OCI-LY1 (cell line): ENCODE results near the gene KCNA3.
A peak's percentile ranks its signal among the peaks of the same experiment; 100 is the strongest.

Source experiments
- H2AFZ ChIP-seq: fragments of 200-600 bp; sonication (generic), shearing (Covaris generic); 2 replicates; pipeline ENCODE4 v1.6.0; 2014; ENCODE audit warnings: antibody characterized with exemption, mild to moderate bottlenecking, low read length
- H3F3A ChIP-seq: fragments of 200-600 bp; sonication (generic), shearing (Covaris generic); 2 replicates; pipeline ENCODE4 v1.6.0; 2014; ENCODE audit warnings: mild to moderate bottlenecking, antibody characterized with exemption, low read length, moderate library complexity; ENCODE audit not compliant: insufficient read depth
- H3K27ac ChIP-seq: fragments of 200-600 bp; sonication (generic); 2 replicates; pipeline ENCODE4 v1.5.1; 2014; ENCODE audit warnings: low read length, mixed run types, mild to moderate bottlenecking, low read depth; ENCODE audit not compliant: poor library complexity, severe bottlenecking
- H3K27me3 ChIP-seq: fragments of 200-600 bp; sonication (generic); 2 replicates; pipeline ENCODE4 v1.6.0; 2014; ENCODE audit warnings: antibody characterized with exemption, mild to moderate bottlenecking, low read length, moderate library complexity; ENCODE audit not compliant: insufficient read depth
- H3K36me3 ChIP-seq: fragments of 200-600 bp; sonication (generic); 2 replicates; pipeline ENCODE4 v1.6.1; 2014; ENCODE audit warnings: mild to moderate bottlenecking, antibody characterized with exemption, low read length, moderate library complexity, mixed read lengths; ENCODE audit not compliant: insufficient read depth
- H3K4me1 ChIP-seq: fragments of 200-600 bp; sonication (generic); 2 replicates; pipeline ENCODE4 v1.5.1; 2014; ENCODE audit warnings: mild to moderate bottlenecking, low read length, moderate library complexity; ENCODE audit not compliant: insufficient read depth, severe bottlenecking
- H3K4me2 ChIP-seq: fragments of 200-600 bp; sonication (generic), shearing (Covaris generic); 2 replicates; pipeline ENCODE4 v1.6.1; 2014; ENCODE audit warnings: low read length
- H3K4me3 ChIP-seq: fragments of 200-600 bp; sonication (generic); 2 replicates; pipeline ENCODE4 v1.5.1; 2014; ENCODE audit warnings: low read length, low read depth, mild to moderate bottlenecking, mixed read lengths; ENCODE audit not compliant: poor library complexity, severe bottlenecking
- H3K79me2 ChIP-seq: fragments of 200-600 bp; shearing (Covaris generic); 2 replicates; pipeline ENCODE4 v1.6.1; 2016; ENCODE audit warnings: mixed run types, low read length, mixed read lengths; ENCODE audit not compliant: insufficient read depth
- H3K9ac ChIP-seq: fragments of 200-600 bp; sonication (generic), shearing (Covaris generic); 2 replicates; pipeline ENCODE4 v1.6.1; 2014; ENCODE audit warnings: mild to moderate bottlenecking, low read length, mixed read lengths
- H3K9me2 ChIP-seq: fragments of 200-600 bp; sonication (generic), shearing (Covaris generic); 2 replicates; pipeline ENCODE4 v1.6.1; 2014; ENCODE audit warnings: low read depth, mild to moderate bottlenecking, low read length, mixed read lengths
- H3K9me3 ChIP-seq: fragments of 200-600 bp; shearing (Covaris generic); 2 replicates; pipeline ENCODE4 v1.6.1; 2014; ENCODE audit warnings: low read length, mixed read lengths
- H4K20me1 ChIP-seq: fragments of 200-600 bp; sonication (generic), shearing (Covaris generic); 2 replicates; pipeline ENCODE4 v1.6.0; 2016; ENCODE audit warnings: mild to moderate bottlenecking, low read length; ENCODE audit not compliant: insufficient read depth
- CTCF ChIP-seq: fragments of 200-600 bp; sonication (generic), shearing (Covaris generic); IDR thresholded peaks from 2 replicates; pipeline ENCODE4 v1.5.1; 2017; ENCODE audit warnings: mild to moderate bottlenecking, antibody characterized with exemption, low read length, moderate library complexity, mixed read lengths
- EZH2 ChIP-seq: fragments of 200-600 bp; sonication (generic), shearing (Covaris generic); IDR thresholded peaks from 2 replicates; pipeline ENCODE4 v1.8.0; 2017; ENCODE audit warnings: borderline replicate concordance, mixed run types, mild to moderate bottlenecking, antibody characterized with exemption, low read length, moderate library complexity, mixed read lengths

KCNA3 gene

GRCh38 chr1:110637475-110637874 is 37.3 kb downstream of the KCNA3 start:
- H3K4me3 ChIP-seq: no peak overlapping the region
- H3K9ac ChIP-seq: no peak overlapping the region
- no peaks in the 10 kb centered on the region for H3K9me2 ChIP-seq
- H3K9me3 ChIP-seq: no peaks in the 10 kb centered on the region
- H2AFZ ChIP-seq: no peak overlapping the region
- H3F3A ChIP-seq: no peaks in the 10 kb centered on the region
- no peaks in the 10 kb centered on the region for H4K20me1 ChIP-seq
- no peaks in the 10 kb centered on the region for H3K27me3 ChIP-seq
- no peaks in the 10 kb centered on the region for H3K36me3 ChIP-seq
- no peaks in the 10 kb centered on the region for H3K79me2 ChIP-seq
- H3K4me2 ChIP-seq: no peak overlapping the region
- peaks cover 62% of the 10 kb centered on the region for H3K4me1 ChIP-seq
- peak overlapping the region; percentile 79 for H3K27ac ChIP-seq
- TF ChIP-seq EZH2 (no peak), CTCF (peak; percentile 9; the same call in 1 of the 2 replicates)

- peak overlapping the region; percentile 79 for H3K27ac ChIP-seq
- peak overlapping the region; percentile 30 for H3K4me2 ChIP-seq
- no peak for TF ChIP-seq CTCF
- TF ChIP-seq EZH2: no peak
- no peaks in the 10 kb centered on the region for H3K27me3 ChIP-seq
- no peak overlapping the region for H3K4me3 ChIP-seq
- peaks cover 73% of the 10 kb centered on the region for H3K4me1 ChIP-seq
- no peaks in the 10 kb centered on the region for H3K79me2 ChIP-seq
- no peak overlapping the region for H2AFZ ChIP-seq
- H3K36me3 ChIP-seq: no peaks in the 10 kb centered on the region
- no peaks in the 10 kb centered on the region for H3K9me2 ChIP-seq
- no peaks in the 10 kb centered on the region for H4K20me1 ChIP-seq
- no peak overlapping the region; the same call in 1 of the 2 replicates for H3K9ac ChIP-seq
- H3K9me3 ChIP-seq: no peaks in the 10 kb centered on the region
- H3F3A ChIP-seq: no peaks in the 10 kb centered on the region
Observed at GRCh38 chr1:110636149-110636935, 38.4 kb downstream of the KCNA3 start.

DNA sequence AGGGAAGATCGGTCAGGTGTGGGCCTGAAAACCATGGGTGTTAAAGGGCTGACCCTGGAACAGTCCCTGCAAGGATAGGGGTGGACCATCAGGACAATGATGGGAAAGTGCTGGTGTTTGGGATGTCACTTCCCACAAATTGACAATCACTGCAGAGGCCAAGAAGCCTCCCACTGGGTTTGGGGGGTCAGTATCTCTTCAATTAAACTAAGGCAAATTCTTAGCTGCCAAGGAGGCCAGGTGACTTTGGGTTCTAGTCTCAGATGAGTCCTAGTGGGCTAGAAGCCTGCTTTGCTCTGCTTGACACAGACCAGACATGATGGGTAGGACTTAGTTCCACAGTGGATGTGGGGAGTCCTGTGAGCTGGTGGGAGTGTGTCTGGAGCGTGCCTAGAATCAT is 39.3 kb downstream of the KCNA3 start:
- Histone ChIP-seq H3K79me2 (no peaks in the 10 kb centered on the region), H2AFZ (no peak overlapping the region), H3K27me3 (no peaks in the 10 kb centered on the region), H3K4me2 (peak overlapping the region; percentile 28; the same call in 1 of the 2 replicates), H4K20me1 (no peaks in the 10 kb centered on the region), H3K9me2 (no peaks in the 10 kb centered on the region), H3K9ac (no peak overlapping the region), H3K36me3 (no peaks in the 10 kb centered on the region), H3F3A (no peaks in the 10 kb centered on the region), H3K9me3 (no peaks in the 10 kb centered on the region), H3K4me3 (no peak overlapping the region), H3K27ac (peak overlapping the region; percentile 79), H3K4me1 (peaks cover 82% of the 10 kb centered on the region)
- TF ChIP-seq EZH2: no peak
